Raji (cell line): Measurements from ENCODE around the gene PEX13.

Experiments used
- POLR2A ChIP-seq: IDR thresholded peaks from 2 replicates; pipeline ENCODE4 v1.6.1; 2011; ENCODE audit warnings: low read depth, low read length, control low read depth; ENCODE audit not compliant: insufficient read depth

PEX13 gene

GRCh38 chr2:60994131-60994530 lies 23.4 kb upstream of the PEX13 start:
- no peak for TF ChIP-seq POLR2A

GRCh38 chr2:60998628-60999545 lies 18.6 kb upstream of the PEX13 start:
- TF ChIP-seq POLR2A = no peak

- TF ChIP-seq POLR2A = no peak
Measured at GRCh38 chr2:61005736-61006135, 11.8 kb upstream of the PEX13 start.

- TF ChIP-seq POLR2A = no peak
Measured at GRCh38 chr2:61006486-61007105, 10.9 kb upstream of the PEX13 start.

GRCh38 chr2:61009355-61009754 lies 8.2 kb upstream of the PEX13 start:
- no peak for TF ChIP-seq POLR2A

- no peak for TF ChIP-seq POLR2A
Measured at GRCh38 chr2:61011678-61012077, 5.8 kb upstream of the PEX13 start.

GRCh38 chr2:61013382-61013781 lies 4.1 kb upstream of the PEX13 start:
- TF ChIP-seq POLR2A = no peak

GRCh38 chr2:61014763-61015162 lies 2.8 kb upstream of the PEX13 start:
- no peak for TF ChIP-seq POLR2A

- TF ChIP-seq POLR2A = no peak
Measured at GRCh38 chr2:61015976-61016375, 1.5 kb upstream of the PEX13 start.

GRCh38 chr2:61016392-61017002 lies 1.0 kb upstream of the PEX13 start:
- TF ChIP-seq POLR2A = no peak

- TF ChIP-seq POLR2A = peak; percentile 68
Measured at GRCh38 chr2:61017003-61017555, 441 bp upstream of the PEX13 start.

- no peak for TF ChIP-seq POLR2A
Measured at GRCh38 chr2:61018318-61018755, 817 bp downstream of the PEX13 start.

GRCh38 chr2:61018798-61019197 lies 1.3 kb downstream of the PEX13 start:
- TF ChIP-seq POLR2A = no peak

- no peak for TF ChIP-seq POLR2A
Measured at GRCh38 chr2:61021228-61021660, 3.7 kb downstream of the PEX13 start.

- TF ChIP-seq POLR2A = no peak
Measured at GRCh38 chr2:61023670-61024069, 6.2 kb downstream of the PEX13 start.
